ENCODE results near the gene ZFAND2A. TPM values are rescaled to one million over a fixed set of nuclear protein-coding genes. Genes with fewer than 3 reads are reported as not detected.

The ZFAND2A gene
- total RNA-seq, 2 experiments from 2014 or later = 92.3 to 92.5 TPM

GRCh38 chr7:1112625-1113547 is 47.1 kb downstream of the ZFAND2A start:
- ChIA-PET CTCF (no interaction called here), POLR2A (no interaction called here)
- no peak for ATAC-seq (ENCODE audit: poor library complexity)
- Histone ChIP-seq H3K36me3 (ENCODE audit: insufficient read depth, low read length) (no peaks in the 10 kb centered on the region), H3K27ac (ENCODE audit: low read depth in 1 of 2, low read length in 2 of 2) (no peak overlapping the region), H3K4me3 (ENCODE audit: low read length) (no peak overlapping the region), H3K4me1 (ENCODE audit: insufficient read depth, low read length) (no peaks in the 10 kb centered on the region), H3K27me3 (ENCODE audit: control insufficient read depth in 1 of 2, insufficient read depth in 2 of 2, low read length in 2 of 2) (no peaks in the 10 kb centered on the region), H3K9me3 (ENCODE audit: control insufficient read depth in 1 of 2, insufficient read depth in 1 of 2, low read length in 2 of 2) (peaks cover 0 to 7% of the 10 kb centered on the region in 2 experiments)
- intact Hi-C loops (cut with DNase I, micrococcal nuclease) = no loop called here
- Mint-ChIP-seq H3K27me3 (no peaks in the 10 kb centered on the region), H3K9me3 (no peaks in the 10 kb centered on the region), H3K27ac (no peak overlapping the region), H3K4me1 (ENCODE audit: low read depth) (no peaks in the 10 kb centered on the region), H3K36me3 (ENCODE audit: low read depth) (peaks cover 5% of the 10 kb centered on the region), H3K4me3 (no peak overlapping the region)
- TF ChIP-seq CTCF (IDR thresholded peaks at IDR 0.05) = no peak
- DNase-seq = no peak

DNA sequence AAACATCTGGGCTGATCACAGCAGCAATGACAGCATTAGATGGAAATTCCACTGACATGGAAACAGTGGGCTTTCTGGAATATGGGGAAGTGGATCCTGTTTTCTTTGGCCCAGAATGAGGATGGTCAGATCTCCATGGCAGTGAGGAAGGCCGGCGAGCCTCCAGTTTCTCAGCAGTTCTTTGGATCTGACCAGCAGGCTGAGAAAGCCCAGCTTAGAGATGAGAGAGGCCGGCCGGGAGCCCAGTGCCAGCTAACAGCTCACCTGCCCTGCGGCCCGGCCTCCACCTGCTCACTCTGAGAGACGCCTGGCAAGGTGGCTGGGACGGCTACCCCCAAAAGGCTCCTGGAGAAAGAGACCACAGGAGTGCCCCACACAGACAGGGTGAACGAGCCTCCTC is 47.9 kb downstream of the ZFAND2A start:
- Histone ChIP-seq H3K27ac (ENCODE audit: low read depth in 1 of 2, low read length in 2 of 2) (no peak overlapping the region), H3K36me3 (ENCODE audit: insufficient read depth, low read length) (no peaks in the 10 kb centered on the region), H3K27me3 (ENCODE audit: control insufficient read depth in 1 of 2, insufficient read depth in 2 of 2, low read length in 2 of 2) (no peaks in the 10 kb centered on the region), H3K4me1 (ENCODE audit: insufficient read depth, low read length) (no peaks in the 10 kb centered on the region), H3K4me3 (ENCODE audit: low read length) (no peak overlapping the region), H3K9me3 (ENCODE audit: control insufficient read depth in 1 of 2, insufficient read depth in 1 of 2, low read length in 2 of 2) (no peaks in the 10 kb centered on the region)
- intact Hi-C loops (cut with DNase I, micrococcal nuclease) = no loop called here
- Mint-ChIP-seq H3K9me3 (no peaks in the 10 kb centered on the region), H3K4me3 (no peak overlapping the region), H3K27ac (no peak overlapping the region), H3K36me3 (ENCODE audit: low read depth) (peaks cover 5% of the 10 kb centered on the region), H3K4me1 (ENCODE audit: low read depth) (no peaks in the 10 kb centered on the region), H3K27me3 (no peaks in the 10 kb centered on the region)
- ATAC-seq (ENCODE audit: poor library complexity) (no peak), DNase-seq (no peak)
- CTCF ChIA-PET = no interaction called here
- no peak for TF ChIP-seq CTCF (IDR thresholded peaks at IDR 0.05)
- POLR2A ChIA-PET = no interaction called here

- Histone ChIP-seq H3K4me3 (ENCODE audit: low read length) (no peak overlapping the region), H3K4me1 (ENCODE audit: insufficient read depth, low read length) (no peaks in the 10 kb centered on the region), H3K27me3 (ENCODE audit: control insufficient read depth in 1 of 2, insufficient read depth in 2 of 2, low read length in 2 of 2) (no peaks in the 10 kb centered on the region), H3K9me3 (ENCODE audit: control insufficient read depth in 1 of 2, insufficient read depth in 1 of 2, low read length in 2 of 2) (no peaks in the 10 kb centered on the region), H3K27ac (ENCODE audit: low read depth in 1 of 2, low read length in 2 of 2) (no peak overlapping the region), H3K36me3 (ENCODE audit: insufficient read depth, low read length) (no peaks in the 10 kb centered on the region)
- no peak for ATAC-seq (ENCODE audit: poor library complexity)
- ChIA-PET POLR2A (no interaction called here), CTCF (no interaction called here)
- DNase-seq = no peak
- no peaks in the 10 kb centered on the region for H3K9me3 Mint-ChIP-seq
- H3K27me3 Mint-ChIP-seq = no peaks in the 10 kb centered on the region
- no peak overlapping the region for H3K4me3 Mint-ChIP-seq
- TF ChIP-seq CTCF (IDR thresholded peaks at IDR 0.05) = no peak
- intact Hi-C loops (cut with DNase I, micrococcal nuclease) = no loop called here
- H3K36me3 Mint-ChIP-seq (ENCODE audit: low read depth) = peaks cover 5% of the 10 kb centered on the region
- H3K27ac Mint-ChIP-seq = no peak overlapping the region
- H3K4me1 Mint-ChIP-seq (ENCODE audit: low read depth) = no peaks in the 10 kb centered on the region
Measured at GRCh38 chr7:1111156-1111555, 48.8 kb downstream of the ZFAND2A start.

Data from CD4-positive, alpha-beta T cell (primary cell).